NB4 (cell line): Measurements from ENCODE around the gene FBXO24.

ENCODE experiments used
- DNase-seq: peaks from one replicate; pipeline ENCODE4 v3.0.0; 2010; ENCODE audit warnings: low read depth
- H3K4me3 ChIP-seq: one replicate; pipeline ENCODE4 v1.5.1; 2011; ENCODE audit warnings: mild to moderate bottlenecking, low read depth, low read length, moderate library complexity
- CTCF ChIP-seq: IDR thresholded peaks from one replicate; pipeline ENCODE4 v1.5.1; 2012; ENCODE audit warnings: low read depth, low read length
- MAX ChIP-seq: IDR thresholded peaks from 2 replicates; pipeline ENCODE4 v1.6.1; 2011; ENCODE audit warnings: low read depth, low read length
- MYC ChIP-seq: IDR thresholded peaks from 2 replicates; pipeline ENCODE4 v1.6.1; 2011; ENCODE audit warnings: low read depth, low read length
- POLR2A ChIP-seq: IDR thresholded peaks from 2 replicates; pipeline ENCODE4 v1.6.1; 2011; ENCODE audit warnings: mild to moderate bottlenecking; ENCODE audit not compliant: insufficient read length; ENCODE audit errors: extremely low read depth

FBXO24 gene

GRCh38 chr7:100568176-100568895, 17.8 kb upstream of the FBXO24 start:
- TF ChIP-seq CTCF (no peak), MYC (no peak), MAX (0 out of 2 replicates have a peak, but pooled peaks have one; percentile 42), POLR2A (no peak)
- no peak for DNase-seq
- no peak overlapping the region for H3K4me3 ChIP-seq

GRCh38 chr7:100568896-100569844, 17.0 kb upstream of the FBXO24 start:
- H3K4me3 ChIP-seq, result peak overlapping the region; percentile 12
- DNase-seq, result peak; percentile 92
- TF ChIP-seq MYC (no peak), MAX (no peak; the same call in 1 of the 2 replicates), CTCF (peak; percentile 69), POLR2A (no peak)

GRCh38 chr7:100570954-100571828, 14.9 kb upstream of the FBXO24 start:
- no peak for DNase-seq
- no peak overlapping the region for H3K4me3 ChIP-seq

GRCh38 chr7:100571829-100572116, 14.4 kb upstream of the FBXO24 start:
- TF ChIP-seq MAX (no peak), CTCF (no peak), MYC (no peak), POLR2A (no peak)
- no peak overlapping the region for H3K4me3 ChIP-seq
- DNase-seq, result no peak

More at GRCh38 chr7:100570954-100571828, 14.9 kb upstream of the FBXO24 start:
- TF ChIP-seq MAX, result no peak

GRCh38 chr7:100572281-100572948, 13.7 kb upstream of the FBXO24 start:
- H3K4me3 ChIP-seq, result no peak overlapping the region
- no peak for DNase-seq
- TF ChIP-seq MAX, result no peak
- TF ChIP-seq CTCF, result no peak
- no peak for TF ChIP-seq MYC
- TF ChIP-seq POLR2A, result no peak
